OCI-LY1 (cell line): Measurements from ENCODE around the gene TMOD2.
A peak's percentile ranks its signal among the peaks of the same experiment; 100 is the strongest.

Experiments
- H2AFZ ChIP-seq: fragments of 200-600 bp; sonication (generic), shearing (Covaris generic); 2 replicates; pipeline ENCODE4 v1.6.0; 2014; ENCODE audit warnings: antibody characterized with exemption, mild to moderate bottlenecking, low read length
- H3F3A ChIP-seq: fragments of 200-600 bp; sonication (generic), shearing (Covaris generic); 2 replicates; pipeline ENCODE4 v1.6.0; 2014; ENCODE audit warnings: mild to moderate bottlenecking, antibody characterized with exemption, low read length, moderate library complexity; ENCODE audit not compliant: insufficient read depth
- H3K27ac ChIP-seq: fragments of 200-600 bp; sonication (generic); 2 replicates; pipeline ENCODE4 v1.5.1; 2014; ENCODE audit warnings: low read length, mixed run types, mild to moderate bottlenecking, low read depth; ENCODE audit not compliant: poor library complexity, severe bottlenecking
- H3K27me3 ChIP-seq: fragments of 200-600 bp; sonication (generic); 2 replicates; pipeline ENCODE4 v1.6.0; 2014; ENCODE audit warnings: antibody characterized with exemption, mild to moderate bottlenecking, low read length, moderate library complexity; ENCODE audit not compliant: insufficient read depth
- H3K36me3 ChIP-seq: fragments of 200-600 bp; sonication (generic); 2 replicates; pipeline ENCODE4 v1.6.1; 2014; ENCODE audit warnings: mild to moderate bottlenecking, antibody characterized with exemption, low read length, moderate library complexity, mixed read lengths; ENCODE audit not compliant: insufficient read depth
- H3K4me1 ChIP-seq: fragments of 200-600 bp; sonication (generic); 2 replicates; pipeline ENCODE4 v1.5.1; 2014; ENCODE audit warnings: mild to moderate bottlenecking, low read length, moderate library complexity; ENCODE audit not compliant: insufficient read depth, severe bottlenecking
- H3K4me2 ChIP-seq: fragments of 200-600 bp; sonication (generic), shearing (Covaris generic); 2 replicates; pipeline ENCODE4 v1.6.1; 2014; ENCODE audit warnings: low read length
- H3K4me3 ChIP-seq: fragments of 200-600 bp; sonication (generic); 2 replicates; pipeline ENCODE4 v1.5.1; 2014; ENCODE audit warnings: low read length, low read depth, mild to moderate bottlenecking, mixed read lengths; ENCODE audit not compliant: poor library complexity, severe bottlenecking
- H3K79me2 ChIP-seq: fragments of 200-600 bp; shearing (Covaris generic); 2 replicates; pipeline ENCODE4 v1.6.1; 2016; ENCODE audit warnings: mixed run types, low read length, mixed read lengths; ENCODE audit not compliant: insufficient read depth
- H3K9ac ChIP-seq: fragments of 200-600 bp; sonication (generic), shearing (Covaris generic); 2 replicates; pipeline ENCODE4 v1.6.1; 2014; ENCODE audit warnings: mild to moderate bottlenecking, low read length, mixed read lengths
- H3K9me2 ChIP-seq: fragments of 200-600 bp; sonication (generic), shearing (Covaris generic); 2 replicates; pipeline ENCODE4 v1.6.1; 2014; ENCODE audit warnings: low read depth, mild to moderate bottlenecking, low read length, mixed read lengths
- H3K9me3 ChIP-seq: fragments of 200-600 bp; shearing (Covaris generic); 2 replicates; pipeline ENCODE4 v1.6.1; 2014; ENCODE audit warnings: low read length, mixed read lengths
- H4K20me1 ChIP-seq: fragments of 200-600 bp; sonication (generic), shearing (Covaris generic); 2 replicates; pipeline ENCODE4 v1.6.0; 2016; ENCODE audit warnings: mild to moderate bottlenecking, low read length; ENCODE audit not compliant: insufficient read depth
- EZH2 ChIP-seq: fragments of 200-600 bp; sonication (generic), shearing (Covaris generic); IDR thresholded peaks from 2 replicates; pipeline ENCODE4 v1.8.0; 2017; ENCODE audit warnings: borderline replicate concordance, mixed run types, mild to moderate bottlenecking, antibody characterized with exemption, low read length, moderate library complexity, mixed read lengths
- TF ChIP-seq, protein P1 (sequence below): fragments of 200-600 bp; sonication (generic), shearing (Covaris generic); IDR thresholded peaks from 2 replicates; pipeline ENCODE4 v1.5.1; 2017; ENCODE audit warnings: mild to moderate bottlenecking, antibody characterized with exemption, low read length, moderate library complexity, mixed read lengths

Gene TMOD2

DNA sequence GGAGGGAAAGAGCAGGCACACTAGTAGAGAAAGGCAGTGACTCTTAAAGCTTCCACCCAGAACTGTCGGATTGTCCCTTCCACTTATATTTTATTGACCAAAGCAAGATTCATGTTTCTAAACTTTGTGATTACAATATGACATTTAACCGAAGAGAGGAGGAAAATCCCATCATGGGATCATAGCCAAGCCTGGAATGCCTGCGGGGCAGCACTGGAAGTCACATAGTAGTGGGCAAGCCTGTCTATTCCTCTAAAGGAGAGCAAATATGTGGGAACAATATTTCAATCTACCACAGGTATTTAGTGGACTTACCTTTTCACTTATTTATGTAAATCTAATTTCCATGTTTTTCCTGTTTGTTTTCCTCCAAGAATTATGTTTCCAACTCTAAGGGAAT, 74.3 kb downstream of the TMOD2 start:
- peaks cover 7% of the 10 kb centered on the region for H3K79me2 ChIP-seq

DNA sequence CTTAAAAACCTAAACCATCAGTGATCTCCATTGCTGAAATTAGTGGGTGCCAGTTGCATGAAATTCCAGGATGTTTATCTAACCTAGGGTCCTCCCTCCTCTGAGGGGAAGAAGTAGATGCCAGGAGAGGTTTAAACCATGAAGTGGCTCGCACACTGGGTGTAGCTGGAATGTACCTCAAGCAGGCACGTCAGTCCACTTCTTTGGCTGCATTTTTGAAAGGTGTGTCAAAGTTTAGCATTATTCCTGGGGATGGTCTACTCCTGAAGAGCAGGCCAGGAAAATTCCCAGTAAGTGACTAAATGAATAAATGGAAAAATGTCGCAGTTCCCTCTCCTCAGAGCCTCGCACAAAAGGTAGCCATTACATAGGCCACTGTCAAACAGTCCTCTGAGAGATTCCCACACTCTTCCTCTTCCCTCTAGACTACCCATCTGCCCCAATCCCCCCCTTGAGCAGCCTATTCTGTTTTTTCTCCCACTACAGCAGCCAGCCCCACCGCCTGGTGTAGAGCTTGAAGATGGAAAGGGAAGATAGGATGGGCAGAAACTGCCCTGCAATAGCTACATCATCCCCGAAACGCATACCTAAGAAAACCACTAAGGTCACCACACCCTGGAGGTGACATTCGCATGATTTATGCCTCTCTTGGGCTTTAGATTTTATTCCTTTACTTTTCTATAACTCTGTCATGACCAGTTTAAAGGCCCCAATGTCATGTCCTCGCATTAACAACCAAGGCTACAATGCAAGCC, 77.4 kb downstream of the TMOD2 start:
- no peaks in the 10 kb centered on the region for H4K20me1 ChIP-seq
- 0 out of 2 replicates have a peak, but pooled peaks cover 3% of the 10 kb centered on the region for H3K27me3 ChIP-seq
- no peak overlapping the region for H3K9ac ChIP-seq
- 0 out of 2 replicates have a peak overlapping the region, but pooled peaks have one; percentile 9 for H2AFZ ChIP-seq
- no peaks in the 10 kb centered on the region for H3F3A ChIP-seq
- no peaks in the 10 kb centered on the region for H3K9me3 ChIP-seq
- no peaks in the 10 kb centered on the region for H3K9me2 ChIP-seq
- TF ChIP-seq EZH2, result no peak
- TF ChIP-seq, protein P1, sequence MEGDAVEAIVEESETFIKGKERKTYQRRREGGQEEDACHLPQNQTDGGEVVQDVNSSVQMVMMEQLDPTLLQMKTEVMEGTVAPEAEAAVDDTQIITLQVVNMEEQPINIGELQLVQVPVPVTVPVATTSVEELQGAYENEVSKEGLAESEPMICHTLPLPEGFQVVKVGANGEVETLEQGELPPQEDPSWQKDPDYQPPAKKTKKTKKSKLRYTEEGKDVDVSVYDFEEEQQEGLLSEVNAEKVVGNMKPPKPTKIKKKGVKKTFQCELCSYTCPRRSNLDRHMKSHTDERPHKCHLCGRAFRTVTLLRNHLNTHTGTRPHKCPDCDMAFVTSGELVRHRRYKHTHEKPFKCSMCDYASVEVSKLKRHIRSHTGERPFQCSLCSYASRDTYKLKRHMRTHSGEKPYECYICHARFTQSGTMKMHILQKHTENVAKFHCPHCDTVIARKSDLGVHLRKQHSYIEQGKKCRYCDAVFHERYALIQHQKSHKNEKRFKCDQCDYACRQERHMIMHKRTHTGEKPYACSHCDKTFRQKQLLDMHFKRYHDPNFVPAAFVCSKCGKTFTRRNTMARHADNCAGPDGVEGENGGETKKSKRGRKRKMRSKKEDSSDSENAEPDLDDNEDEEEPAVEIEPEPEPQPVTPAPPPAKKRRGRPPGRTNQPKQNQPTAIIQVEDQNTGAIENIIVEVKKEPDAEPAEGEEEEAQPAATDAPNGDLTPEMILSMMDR, result no peak
- H3K4me2 ChIP-seq, result peak overlapping the region; percentile 65; the same call in 1 of the 2 replicates
- peak overlapping the region; percentile 79 for H3K4me3 ChIP-seq
- H3K36me3 ChIP-seq, result no peaks in the 10 kb centered on the region
- peaks cover 24% of the 10 kb centered on the region for H3K4me1 ChIP-seq
- H3K27ac ChIP-seq, result no peak overlapping the region
- peaks cover 35% of the 10 kb centered on the region for H3K79me2 ChIP-seq

More for the DNA sequence above, 74.3 kb downstream of the TMOD2 start:
- TF ChIP-seq, protein P1, result no peak
- TF ChIP-seq EZH2, result no peak
- Histone ChIP-seq H3K9me2 (no peaks in the 10 kb centered on the region), H3F3A (no peaks in the 10 kb centered on the region), H2AFZ (no peak overlapping the region), H3K36me3 (no peaks in the 10 kb centered on the region), H3K27ac (no peak overlapping the region), H3K4me3 (no peak overlapping the region), H3K4me1 (peaks cover 7% of the 10 kb centered on the region), H3K9ac (no peak overlapping the region), H4K20me1 (no peaks in the 10 kb centered on the region), H3K27me3 (0 out of 2 replicates have a peak, but pooled peaks cover 3% of the 10 kb centered on the region), H3K4me2 (no peak overlapping the region), H3K9me3 (peaks cover 5% of the 10 kb centered on the region; the same call in 1 of the 2 replicates)

DNA sequence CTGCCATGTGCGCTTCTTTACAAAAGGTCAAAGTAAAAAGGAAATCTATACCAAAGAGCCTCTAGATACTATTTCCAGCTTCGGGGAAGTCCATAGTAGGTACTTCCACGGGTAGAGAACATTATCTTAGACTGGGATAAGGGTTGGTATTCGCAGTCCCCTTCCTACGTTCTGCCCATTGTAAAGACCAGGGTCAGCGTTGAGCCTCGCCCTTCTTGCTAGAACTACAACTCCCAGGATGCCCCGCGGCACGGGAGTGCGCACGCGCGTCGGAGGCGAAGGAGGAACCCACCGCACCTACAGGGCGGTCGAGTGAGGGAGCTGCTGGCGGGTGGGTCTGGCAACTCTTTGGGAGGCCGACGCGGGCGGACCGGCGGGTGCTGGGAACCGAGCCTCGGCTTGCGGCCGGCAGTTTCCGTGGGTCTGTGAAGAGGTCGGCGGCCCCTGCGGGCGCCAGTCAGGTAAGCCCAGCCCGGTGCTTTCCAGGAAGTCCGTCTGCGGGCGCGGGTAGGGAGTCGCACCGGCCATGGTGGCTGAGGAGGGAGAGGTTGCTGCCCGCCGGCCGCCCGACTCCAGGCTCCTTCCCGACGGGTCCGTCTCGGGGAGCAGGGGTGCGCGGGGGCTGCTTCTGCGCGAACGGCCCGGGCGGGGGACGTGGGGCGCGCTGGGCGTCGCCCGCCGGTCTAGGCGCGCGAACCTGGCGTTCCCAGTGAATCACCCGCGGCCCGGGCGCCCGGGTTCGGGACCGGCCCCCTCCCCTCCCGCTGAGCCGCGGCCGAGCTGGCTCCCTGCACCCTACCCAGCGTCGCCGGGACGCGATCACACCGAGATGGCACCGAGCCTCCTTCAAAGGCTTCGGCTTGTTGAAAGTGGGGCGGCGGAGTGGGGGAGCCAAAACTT, 78.2 kb downstream of the TMOD2 start, which contains the start of gene TMOD3:
Gene TMOD3, plus strand, starts transcription at position 278 of the 900 bp plus-strand sequence. CDS start 33,232 bp downstream, outside the sequence.
- H2AFZ ChIP-seq, result 0 out of 2 replicates have a peak within 1 kb of the TSS, but pooled peaks have one; percentile 9
- peak within 1 kb of the TSS; percentile 65 for H3K4me2 ChIP-seq
- peak within 1 kb of the TSS; percentile 77 for H3K9ac ChIP-seq
- H4K20me1 ChIP-seq, result no peaks in the 10 kb centered on the region
- H3F3A ChIP-seq, result no peaks in the 10 kb centered on the region
- TF ChIP-seq, protein P1, result no peak
- no peak for TF ChIP-seq EZH2
- no peaks in the 10 kb centered on the region for H3K9me2 ChIP-seq
- peak within 1 kb of the TSS; percentile 79 for H3K4me3 ChIP-seq
- H3K4me1 ChIP-seq, result peaks cover 33% of the 10 kb centered on the region
- H3K27me3 ChIP-seq, result 0 out of 2 replicates have a peak, but pooled peaks cover 3% of the 10 kb centered on the region
- no peaks in the 10 kb centered on the region for H3K36me3 ChIP-seq
- peaks cover 43% of the 10 kb centered on the region for H3K79me2 ChIP-seq
- H3K27ac ChIP-seq, result peak within 1 kb of the TSS; percentile 26
- H3K9me3 ChIP-seq, result no peaks in the 10 kb centered on the region
